ENCODE data around the gene TTC33. TPM values are rescaled to one million over a fixed set of nuclear protein-coding genes. Genes with fewer than 3 reads are reported as not detected.
A peak's percentile ranks its signal among the peaks of the same experiment; 100 is the strongest.

Gene TTC33
- total and polyA plus RNA-seq, 4 donors = 5.3 to 30.5 (median 7.8) TPM

GRCh38 chr5:40627706-40628105, 128.1 kb downstream of the TTC33 start:
- DNase-seq = no peak
- no peak for ATAC-seq (ENCODE audit: insufficient read depth, low FRiP score)
- TF ChIP-seq CTCF (IDR thresholded peaks at IDR 0.05; ENCODE audit: control extremely low read depth, extremely low read depth) = no peak
- Histone ChIP-seq H3K4me1 (ENCODE audit: control insufficient read depth in 5 of 5, insufficient read depth in 5 of 5, low read length in 5 of 5) (no peaks in the 10 kb centered on the region), H3K9me3 (ENCODE audit: control insufficient read depth in 4 of 4, insufficient read depth in 3 of 4, low read length in 3 of 4) (peaks cover 0 to 4% (median 0%) of the 10 kb centered on the region in 4 donors), H3K9ac (ENCODE audit: insufficient read depth in 1 of 2, low read length in 2 of 2) (no peak overlapping the region), H3K4me3 (no peak overlapping the region), H3K27ac (ENCODE audit: low read depth in 1 of 2, low read length in 1 of 2) (no peak overlapping the region), H3K36me3 (ENCODE audit: control insufficient read depth in 4 of 4, insufficient read depth in 4 of 4, low read length in 4 of 4) (no peaks in the 10 kb centered on the region), H3K27me3 (ENCODE audit: control insufficient read depth in 3 of 3, insufficient read depth in 3 of 3, low read length in 2 of 3) (no peaks in the 10 kb centered on the region)
- 46 to 63% methylated on average over 2 of the region's 2 CpGs for WGBS, 2 donors

- no peak overlapping the region for H3K4me3 ChIP-seq
- H3K4me1 ChIP-seq (ENCODE audit: control insufficient read depth in 5 of 5, insufficient read depth in 5 of 5, low read length in 5 of 5) = no peaks in the 10 kb centered on the region
- DNase-seq (no peak), ATAC-seq (ENCODE audit: insufficient read depth, low FRiP score) (no peak)
- 75 to 86% methylated on average over 2 of the region's 2 CpGs for WGBS, 2 donors
- no peaks in the 10 kb centered on the region for H3K36me3 ChIP-seq (ENCODE audit: control insufficient read depth in 4 of 4, insufficient read depth in 4 of 4, low read length in 4 of 4)
- no peak for TF ChIP-seq CTCF (IDR thresholded peaks at IDR 0.05; ENCODE audit: control extremely low read depth, extremely low read depth)
- no peak overlapping the region for H3K27ac ChIP-seq (ENCODE audit: low read depth in 1 of 2, low read length in 1 of 2)
- no peak overlapping the region for H3K9ac ChIP-seq (ENCODE audit: insufficient read depth in 1 of 2, low read length in 2 of 2)
- H3K9me3 ChIP-seq (ENCODE audit: control insufficient read depth in 4 of 4, insufficient read depth in 3 of 4, low read length in 3 of 4) = peaks cover 0 to under 1% (median 0%) of the 10 kb centered on the region in 4 donors
- H3K27me3 ChIP-seq (ENCODE audit: control insufficient read depth in 3 of 3, insufficient read depth in 3 of 3, low read length in 2 of 3) = no peaks in the 10 kb centered on the region
Observed at GRCh38 chr5:40626801-40627200, 129.0 kb downstream of the TTC33 start.

GRCh38 chr5:40623480-40624420, 132.0 kb downstream of the TTC33 start:
- DNase-seq (no peak), ATAC-seq (ENCODE audit: insufficient read depth, low FRiP score) (no peak)
- peak overlapping the region in 1 of 2 donors; percentile 6 for H3K27ac ChIP-seq (ENCODE audit: low read depth in 1 of 2, low read length in 1 of 2)
- no peak overlapping the region for H3K9ac ChIP-seq (ENCODE audit: insufficient read depth in 1 of 2, low read length in 2 of 2)
- no peaks in the 10 kb centered on the region for H3K4me1 ChIP-seq (ENCODE audit: control insufficient read depth in 5 of 5, insufficient read depth in 5 of 5, low read length in 5 of 5)
- no peak overlapping the region for H3K4me3 ChIP-seq
- H3K27me3 ChIP-seq (ENCODE audit: control insufficient read depth in 3 of 3, insufficient read depth in 3 of 3, low read length in 2 of 3) = no peaks in the 10 kb centered on the region
- H3K36me3 ChIP-seq (ENCODE audit: control insufficient read depth in 4 of 4, insufficient read depth in 4 of 4, low read length in 4 of 4) = no peaks in the 10 kb centered on the region
- no peaks in the 10 kb centered on the region for H3K9me3 ChIP-seq (ENCODE audit: control insufficient read depth in 4 of 4, insufficient read depth in 3 of 4, low read length in 3 of 4)
- TF ChIP-seq CTCF (IDR thresholded peaks at IDR 0.05; ENCODE audit: control extremely low read depth, extremely low read depth) = no peak
- 83 to 91% methylated on average over 2 of the region's 2 CpGs for WGBS, 2 donors
